ENCODE measurements around the gene RPS15. TPM values are rescaled to one million over a fixed set of nuclear protein-coding genes. Genes with fewer than 3 reads are reported as not detected.

Gene RPS15
- total and polyA plus RNA-seq, 2 of the 13 experiments (the other 11 are each of a cell fraction or from before 2014, with no cell fraction given) = 695 to 1,411 TPM

DNA sequence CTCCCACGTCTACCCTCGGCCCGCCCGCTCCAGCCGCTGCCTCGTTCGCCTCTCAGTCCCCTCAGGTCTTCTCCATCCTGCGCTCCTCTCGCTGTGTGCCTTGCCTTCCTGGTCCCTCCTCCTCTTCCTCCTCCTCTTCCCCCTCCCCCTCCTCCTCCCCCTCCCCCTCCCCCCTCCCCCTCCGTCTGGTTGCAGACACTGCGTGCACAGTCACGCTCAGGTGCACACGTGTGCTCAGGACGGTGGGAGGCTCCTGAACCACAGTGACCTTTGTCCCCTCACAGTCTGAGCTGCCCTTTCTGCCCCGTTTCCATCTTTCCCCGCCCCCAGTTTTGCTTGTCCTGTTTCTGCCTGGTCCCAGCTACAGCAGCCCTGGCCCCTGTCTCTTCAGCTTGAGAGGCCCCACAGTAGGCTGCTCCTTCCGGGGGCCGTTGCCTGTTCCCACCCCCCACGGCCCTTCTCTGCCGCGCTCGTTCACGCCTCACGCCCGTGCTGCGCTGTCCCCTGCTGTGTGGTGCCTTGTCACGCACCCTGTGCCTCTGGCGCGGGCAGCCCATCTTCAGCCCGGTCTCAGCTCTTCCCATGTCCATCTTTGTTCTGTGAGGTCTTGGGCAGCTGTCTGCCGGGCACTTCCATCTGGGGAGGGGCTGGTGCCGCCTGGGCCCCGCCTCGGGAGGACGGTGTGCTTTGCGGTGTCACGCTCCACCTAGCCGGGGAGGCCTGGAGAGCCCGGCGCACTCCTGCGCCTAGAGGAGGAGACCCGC, 13.8 kb upstream of the RPS15 start (continued):
- TF ChIP-seq, protein P1, sequence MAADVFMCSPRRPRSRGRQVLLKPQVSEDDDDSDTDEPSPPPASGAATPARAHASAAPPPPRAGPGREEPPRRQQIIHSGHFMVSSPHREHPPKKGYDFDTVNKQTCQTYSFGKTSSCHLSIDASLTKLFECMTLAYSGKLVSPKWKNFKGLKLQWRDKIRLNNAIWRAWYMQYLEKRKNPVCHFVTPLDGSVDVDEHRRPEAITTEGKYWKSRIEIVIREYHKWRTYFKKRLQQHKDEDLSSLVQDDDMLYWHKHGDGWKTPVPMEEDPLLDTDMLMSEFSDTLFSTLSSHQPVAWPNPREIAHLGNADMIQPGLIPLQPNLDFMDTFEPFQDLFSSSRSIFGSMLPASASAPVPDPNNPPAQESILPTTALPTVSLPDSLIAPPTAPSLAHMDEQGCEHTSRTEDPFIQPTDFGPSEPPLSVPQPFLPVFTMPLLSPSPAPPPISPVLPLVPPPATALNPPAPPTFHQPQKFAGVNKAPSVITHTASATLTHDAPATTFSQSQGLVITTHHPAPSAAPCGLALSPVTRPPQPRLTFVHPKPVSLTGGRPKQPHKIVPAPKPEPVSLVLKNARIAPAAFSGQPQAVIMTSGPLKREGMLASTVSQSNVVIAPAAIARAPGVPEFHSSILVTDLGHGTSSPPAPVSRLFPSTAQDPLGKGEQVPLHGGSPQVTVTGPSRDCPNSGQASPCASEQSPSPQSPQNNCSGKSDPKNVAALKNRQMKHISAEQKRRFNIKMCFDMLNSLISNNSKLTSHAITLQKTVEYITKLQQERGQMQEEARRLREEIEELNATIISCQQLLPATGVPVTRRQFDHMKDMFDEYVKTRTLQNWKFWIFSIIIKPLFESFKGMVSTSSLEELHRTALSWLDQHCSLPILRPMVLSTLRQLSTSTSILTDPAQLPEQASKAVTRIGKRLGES (CRISPR knock-in tag; IDR thresholded peaks at IDR 0.05; ENCODE audit: borderline replicate concordance) = no peak
- TF ChIP-seq HNRNPK (IDR thresholded peaks at IDR 0.05; ENCODE audit: low read depth, low read length, poor library complexity, severe bottlenecking) (peak; percentile 72), AGO2 (optimal IDR thresholded peaks at IDR 0.05; ENCODE audit: low read depth, low read length) (peak; percentile 99), ZNF530 (CRISPR knock-in tag; IDR thresholded peaks at IDR 0.05; ENCODE audit: low read depth) (no peak), TBL1XR1 (IDR thresholded peaks at IDR 0.05; ENCODE audit: borderline replicate concordance, low read length, partially characterized antibody) (no peak), GPN1 (CRISPR knock-in tag; IDR thresholded peaks at IDR 0.05; ENCODE audit: borderline replicate concordance) (no peak), RELA (CRISPR knock-in tag; IDR thresholded peaks at IDR 0.05) (no peak), IKZF4 (CRISPR knock-in tag; IDR thresholded peaks at IDR 0.05; ENCODE audit: borderline replicate concordance, low read depth, not compliant biosample characterization) (peak; percentile 39), REL (CRISPR knock-in tag; conservative IDR thresholded peaks at IDR 0.05) (no peak), SSRP1 (CRISPR knock-in tag; IDR thresholded peaks at IDR 0.05) (no peak), TCF7L2 (IDR thresholded peaks at IDR 0.05; ENCODE audit: low read depth, low read length) (no peak), DBP (CRISPR knock-in tag; IDR thresholded peaks at IDR 0.05; ENCODE audit: not compliant biosample characterization) (no peak), DNMT3B (CRISPR knock-in tag; conservative IDR thresholded peaks at IDR 0.05) (no peak), ZUFSP (CRISPR knock-in tag; IDR thresholded peaks at IDR 0.05; ENCODE audit: borderline replicate concordance) (no peak), ZMYM4 (CRISPR knock-in tag; IDR thresholded peaks at IDR 0.05) (no peak), ZNF768 (CRISPR knock-in tag; IDR thresholded peaks at IDR 0.05) (peak; percentile 30; the same call in 1 of the 2 replicates), CHCHD3 (CRISPR knock-in tag; IDR thresholded peaks at IDR 0.05) (no peak), ZNF7 (CRISPR knock-in tag; IDR thresholded peaks at IDR 0.05) (no peak), YEATS2 (CRISPR knock-in tag; IDR thresholded peaks at IDR 0.05; ENCODE audit: borderline replicate concordance) (no peak)
- TF ChIP-seq, protein P2, sequence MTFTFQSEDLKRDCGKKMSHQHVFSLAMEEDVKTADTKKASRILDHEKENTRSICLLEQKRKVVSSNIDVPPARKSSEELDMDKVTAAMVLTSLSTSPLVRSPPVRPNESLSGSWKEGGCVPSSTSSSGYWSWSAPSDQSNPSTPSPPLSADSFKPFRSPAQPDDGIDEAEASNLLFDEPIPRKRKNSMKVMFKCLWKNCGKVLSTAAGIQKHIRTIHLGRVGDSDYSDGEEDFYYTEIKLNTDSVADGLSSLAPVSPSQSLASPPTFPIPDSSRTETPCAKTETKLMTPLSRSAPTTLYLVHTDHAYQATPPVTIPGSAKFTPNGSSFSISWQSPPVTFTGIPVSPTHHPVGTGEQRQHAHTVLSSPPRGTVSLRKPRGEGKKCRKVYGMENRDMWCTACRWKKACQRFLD (CRISPR knock-in tag; IDR thresholded peaks at IDR 0.05; ENCODE audit: borderline replicate concordance) = no peak
- TF ChIP-seq, protein P3, sequence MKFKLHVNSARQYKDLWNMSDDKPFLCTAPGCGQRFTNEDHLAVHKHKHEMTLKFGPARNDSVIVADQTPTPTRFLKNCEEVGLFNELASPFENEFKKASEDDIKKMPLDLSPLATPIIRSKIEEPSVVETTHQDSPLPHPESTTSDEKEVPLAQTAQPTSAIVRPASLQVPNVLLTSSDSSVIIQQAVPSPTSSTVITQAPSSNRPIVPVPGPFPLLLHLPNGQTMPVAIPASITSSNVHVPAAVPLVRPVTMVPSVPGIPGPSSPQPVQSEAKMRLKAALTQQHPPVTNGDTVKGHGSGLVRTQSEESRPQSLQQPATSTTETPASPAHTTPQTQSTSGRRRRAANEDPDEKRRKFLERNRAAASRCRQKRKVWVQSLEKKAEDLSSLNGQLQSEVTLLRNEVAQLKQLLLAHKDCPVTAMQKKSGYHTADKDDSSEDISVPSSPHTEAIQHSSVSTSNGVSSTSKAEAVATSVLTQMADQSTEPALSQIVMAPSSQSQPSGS (CRISPR knock-in tag; IDR thresholded peaks at IDR 0.05) = peak; percentile 23; the same call in 1 of the 2 replicates
